C4-2B (cell line): ENCODE data around the gene SH3BP5.

Experiments used
- H3K27ac ChIP-seq: fragments of 450-650 bp; 2 replicates; pipeline ENCODE4 v1.5.1; 2017
- CTCF ChIP-seq: fragments of 450-650 bp; conservative IDR thresholded peaks from 2 replicates; pipeline ENCODE4 v1.5.1; 2017; ENCODE audit warnings: mild to moderate bottlenecking
- ZFX ChIP-seq: fragments of 450-650 bp; IDR thresholded peaks from 2 replicates; pipeline ENCODE4 v1.6.1; 2017

The SH3BP5 gene

GRCh38 chr3:15206662-15207576, 125.5 kb downstream of the SH3BP5 start:
- H3K27ac ChIP-seq = peak overlapping the region; percentile 94

GRCh38 chr3:15205934-15206661, 126.3 kb downstream of the SH3BP5 start, which contains the start of gene CAPN7:
Gene CAPN7 (plus strand): TSS chr3:15206246. CDS start chr3:15206496, 250 bp downstream.
- TF ChIP-seq CTCF (peak; percentile 56), ZFX (peak; percentile 98)
- peak within 1 kb of the TSS; percentile 94 for H3K27ac ChIP-seq

More at GRCh38 chr3:15206662-15207576, 125.5 kb downstream of the SH3BP5 start:
- peak; percentile 82 for TF ChIP-seq ZFX
- no peak for TF ChIP-seq CTCF

GRCh38 chr3:15205482-15205933, 126.9 kb downstream of the SH3BP5 start:
- TF ChIP-seq ZFX = no peak
- H3K27ac ChIP-seq = peak overlapping the region; percentile 94
